IMR-90 (cell line): ENCODE results near the gene PRKACB. TPM values are rescaled to one million over a fixed set of nuclear protein-coding genes. Genes with fewer than 3 reads are reported as not detected.

ENCODE experiments used
- ATAC-seq: fragments of 200-7000 bp; cut with Tn5 transposase; 2 replicates; pipeline ENCODE4 v1.9.1; 2020; ENCODE audit warnings: low read depth, mild to moderate bottlenecking, moderate library complexity
- BruUV-seq: library from RNA; stranded (reverse); fragments of 400-500 nt; replicated peaks from 2 replicates; lab custom pipeline; 2021; lab: Mats Ljungman, UMichigan
- CTCF ChIA-PET: fragments of 300-600 bp; formaldehyde crosslinking; extraction: SDS; loops from one replicate; lab custom pipeline; 2021; ENCODE audit warnings: antibody characterized with exemption; lab: Yijun Ruan, JAX
- POLR2A ChIA-PET: fragments of 300-600 bp; sonication (Branson Sonifier 250); formaldehyde crosslinking; loops from one replicate; lab custom pipeline; 2022; ENCODE audit warnings: antibody characterized with exemption; ENCODE audit not compliant: unreplicated experiment; lab: Charles Lee
- DNase-seq: peaks from one replicate; pipeline ENCODE4 v3.0.0; 2013
- H2AFZ ChIP-seq: replicated peaks from 2 replicates; pipeline ENCODE3; 2013; ENCODE audit warnings: low read length, mild to moderate bottlenecking; ENCODE audit not compliant: poor library complexity
- H2AK5ac ChIP-seq: 2 replicates; pipeline ENCODE4 v1.6.1; 2013; ENCODE audit warnings: low read depth, low read length, inconsistent platforms
- H2AK9ac ChIP-seq: replicated peaks from 2 replicates; pipeline ENCODE3; 2013; ENCODE audit warnings: mild to moderate bottlenecking, low read depth, low read length, moderate library complexity; ENCODE audit not compliant: poor library complexity
- H2BK120ac ChIP-seq: 2 replicates; pipeline ENCODE4 v1.6.1; 2013; ENCODE audit warnings: low read depth, low read length, inconsistent platforms
- H2BK15ac ChIP-seq: 3 replicates; pipeline ENCODE4 v1.6.1; 2013; ENCODE audit warnings: low read depth, low read length, inconsistent platforms
- H2BK20ac ChIP-seq: 2 replicates; pipeline ENCODE4 v1.6.1; 2013; ENCODE audit warnings: low read depth, mild to moderate bottlenecking, inconsistent platforms, low read length, moderate library complexity
- H2BK5ac ChIP-seq: 2 replicates; pipeline ENCODE4 v1.6.1; 2013; ENCODE audit warnings: mild to moderate bottlenecking, low read depth, low read length, inconsistent platforms; ENCODE audit not compliant: poor library complexity, severe bottlenecking
- H3K14ac ChIP-seq: replicated peaks from 2 replicates; pipeline ENCODE4 v1.6.1; 2013; ENCODE audit warnings: low read depth, low read length, inconsistent platforms
- H3K18ac ChIP-seq: 2 replicates; pipeline ENCODE4 v1.6.1; 2013; ENCODE audit warnings: low read depth, low read length, control low read depth
- H3K23ac ChIP-seq: 2 replicates; pipeline ENCODE4 v1.6.1; 2013; ENCODE audit warnings: low read depth, low read length, inconsistent platforms
- H3K27ac ChIP-seq: 2 replicates; pipeline ENCODE4 v1.5.1; 2013; ENCODE audit warnings: mild to moderate bottlenecking, control low read depth, low read length; ENCODE audit not compliant: insufficient read depth
- H3K27me3 ChIP-seq: 2 replicates; pipeline ENCODE4 v1.6.1; 2013; ENCODE audit warnings: low read length; ENCODE audit not compliant: control insufficient read depth, insufficient read depth
- H3K36me3 ChIP-seq: 2 replicates; pipeline ENCODE4 v1.6.1; 2013; ENCODE audit warnings: low read length, mixed read lengths; ENCODE audit not compliant: control insufficient read depth, insufficient read depth
- H3K4ac ChIP-seq: 2 replicates; pipeline ENCODE4 v1.6.1; 2013; ENCODE audit warnings: low read depth, low read length, inconsistent platforms
- H3K4me1 ChIP-seq: 2 replicates; pipeline ENCODE4 v1.6.1; 2013; ENCODE audit warnings: low read length, mixed read lengths; ENCODE audit not compliant: control insufficient read depth, insufficient read depth
- H3K4me2 ChIP-seq: 2 replicates; pipeline ENCODE4 v1.6.1; 2013; ENCODE audit warnings: low read depth, mild to moderate bottlenecking, control low read depth, low read length, moderate library complexity
- H3K4me3 ChIP-seq: 2 replicates; pipeline ENCODE4 v1.5.1; 2013; ENCODE audit warnings: low read depth, mild to moderate bottlenecking, control low read depth, low read length, moderate library complexity; ENCODE audit not compliant: insufficient read depth
- H3K56ac ChIP-seq: 2 replicates; pipeline ENCODE4 v1.6.1; 2013; ENCODE audit warnings: low read length, inconsistent platforms; ENCODE audit not compliant: insufficient read depth; ENCODE audit errors: extremely low read depth
- H3K79me1 ChIP-seq, 2 experiments: 2 replicates each; pipeline ENCODE4 v1.6.1; 2013; ENCODE audit warnings: low read length in 2 of 2, inconsistent platforms in 1 of 2, low read depth in 1 of 2
- H3K9ac ChIP-seq: 2 replicates; pipeline ENCODE4 v1.6.1; 2013; ENCODE audit warnings: low read depth, low read length, control low read depth
- H3K9me1 ChIP-seq: 2 replicates; pipeline ENCODE4 v1.6.1; 2013; ENCODE audit warnings: low read length, inconsistent platforms; ENCODE audit not compliant: insufficient read depth
- H3K9me3 ChIP-seq: 2 replicates; pipeline ENCODE4 v1.6.1; 2013; ENCODE audit warnings: low read length; ENCODE audit not compliant: control insufficient read depth, insufficient read depth
- H4K20me1 ChIP-seq: 2 replicates; pipeline ENCODE4 v1.6.1; 2013; ENCODE audit warnings: low read length, inconsistent platforms; ENCODE audit not compliant: insufficient read depth
- H4K5ac ChIP-seq: 2 replicates; pipeline ENCODE4 v1.6.1; 2013; ENCODE audit warnings: mild to moderate bottlenecking, low read depth, low read length, control low read depth
- H4K8ac ChIP-seq, 2 experiments: 2 replicates each; pipeline ENCODE4 v1.6.1; 2013; ENCODE audit warnings: low read depth in 2 of 2, low read length in 2 of 2, control low read depth in 1 of 2, inconsistent platforms in 1 of 2
- H4K91ac ChIP-seq: 2 replicates; pipeline ENCODE4 v1.6.1; 2013; ENCODE audit warnings: low read depth, low read length, inconsistent platforms; ENCODE audit not compliant: insufficient read depth
- BHLHE40 ChIP-seq: fragments of 150-350 bp; IDR thresholded peaks from 2 replicates; pipeline ENCODE4 v1.6.1; 2016; ENCODE audit warnings: mild to moderate bottlenecking, low read depth, low read length
- CEBPB ChIP-seq: IDR thresholded peaks from 2 replicates; pipeline ENCODE4 v1.6.1; 2012; ENCODE audit warnings: low read depth, low read length, improper control_type of control experiment
- CHD1 ChIP-seq: IDR thresholded peaks from 2 replicates; pipeline ENCODE4 v1.6.1; 2012; ENCODE audit warnings: low read depth, low read length, improper control_type of control experiment
- ELK1 ChIP-seq: fragments of 150-350 bp; IDR thresholded peaks from 2 replicates; pipeline ENCODE4 v1.6.1; 2016; ENCODE audit warnings: low read depth, mild to moderate bottlenecking, low read length, moderate library complexity, borderline replicate concordance
- FOS ChIP-seq: fragments of 150-350 bp; IDR thresholded peaks from 2 replicates; pipeline ENCODE4 v1.6.1; 2016; ENCODE audit warnings: low read depth, low read length
- MAFK ChIP-seq: IDR thresholded peaks from 2 replicates; pipeline ENCODE4 v1.6.1; 2012; ENCODE audit warnings: low read depth, low read length, improper control_type of control experiment
- MAZ ChIP-seq: IDR thresholded peaks from 2 replicates; pipeline ENCODE4 v1.6.1; 2012; ENCODE audit warnings: low read depth, mild to moderate bottlenecking, low read length, improper control_type of control experiment, moderate library complexity, borderline replicate concordance
- MXI1 ChIP-seq: IDR thresholded peaks from 2 replicates; pipeline ENCODE4 v1.6.1; 2012; ENCODE audit warnings: low read depth, mild to moderate bottlenecking, low read length, moderate library complexity, borderline replicate concordance
- NFE2L2 ChIP-seq: fragments of 150-350 bp; IDR thresholded peaks from 2 replicates; pipeline ENCODE4 v1.6.1; 2016; ENCODE audit warnings: low read depth, mild to moderate bottlenecking, low read length
- POLR2A ChIP-seq: IDR thresholded peaks from 2 replicates; pipeline ENCODE4 v1.6.1; 2012; ENCODE audit warnings: mild to moderate bottlenecking, low read depth, low read length
- RAD21 ChIP-seq: IDR thresholded peaks from 2 replicates; pipeline ENCODE4 v1.6.1; 2012; ENCODE audit warnings: low read length, improper control_type of control experiment
- RCOR1 ChIP-seq: IDR thresholded peaks from 2 replicates; pipeline ENCODE4 v1.6.1; 2012; ENCODE audit warnings: mild to moderate bottlenecking, low read length, improper control_type of control experiment; ENCODE audit not compliant: insufficient replicate concordance
- RFX5 ChIP-seq: IDR thresholded peaks from 2 replicates; pipeline ENCODE4 v1.8.0; 2012; ENCODE audit warnings: low read depth, mild to moderate bottlenecking, low read length, moderate library complexity
- SMC3 ChIP-seq: fragments of 150-350 bp; IDR thresholded peaks from 2 replicates; pipeline ENCODE4 v1.6.1; 2016; ENCODE audit warnings: low read depth, mild to moderate bottlenecking, antibody characterized with exemption, low read length, moderate library complexity
- WGBS, 2 experiments: methylation state at CpG; one replicate each; pipeline versions ENCODE4 v1.1.5 to v1.1.7; 2013; ENCODE audit warnings: missing lambda C conversion rate in 2 of 2; ENCODE audit not compliant: insufficient read length in 1 of 2; ENCODE audit errors: extremely low coverage in 2 of 2; 5-methylcytosine and 5-hydroxymethylcytosine counted together
- dilution Hi-C: fragments of 300-500 bp; cut with HindIII; formaldehyde crosslinking; loops from one replicate; pipeline ENCODE4 v1.14.3; 2018; ENCODE audit warnings: low sequenced_read_pairs; ENCODE audit not compliant: unreplicated experiment
- in situ Hi-C: fragments of 300-500 bp; cut with MboI; formaldehyde crosslinking; loops from 3 replicates; pipeline ENCODE4 v1.14.3; 2019; ENCODE audit warnings: low sequenced_read_pairs, inconsistent platforms, mixed read lengths
- intact Hi-C: fragments of 100-400 bp; cut with micrococcal nuclease; formaldehyde crosslinking; loops from 2 replicates; pipeline ENCODE4 v1.10.0; 2022
- polyA plus RNA-seq, 3 experiments: library from polyadenylated mRNA; depleted of rRNA; stranded (reverse); fragments of >200 nt; gene quantifications; 2 replicates each; pipeline ENCODE4 v1.2.3, GENCODE V29; 2012; ENCODE audit warnings: low replicate concordance in 1 of 3
- total RNA-seq: library from RNA; depleted of rRNA; stranded (reverse); fragments of >200 nt; gene quantifications from 2 replicates; pipeline ENCODE4 v1.2.3, GENCODE V29; 2012
- TF ChIP-seq, protein P1 (sequence below): conservative IDR thresholded peaks from 2 replicates; pipeline ENCODE4 v1.5.1; 2012; ENCODE audit warnings: mild to moderate bottlenecking, low read depth, low read length, improper control_type of control experiment
- TF ChIP-seq, protein P2 (sequence below): fragments of 150-350 bp; IDR thresholded peaks from 2 replicates; pipeline ENCODE4 v1.6.1; 2017; ENCODE audit warnings: mild to moderate bottlenecking, antibody characterized with exemption, low read length, low read depth

PRKACB gene
- total and polyA plus RNA-seq, 2 of the 4 experiments (the other 2 are of a cell fraction): 8.2 to 8.3 TPM

GRCh38 chr1:84171481-84171880, 27.4 kb downstream of the PRKACB start:
- H4K20me1 ChIP-seq: no peaks in the 10 kb centered on the region
- in situ Hi-C loops: no loop called here
- H2AFZ ChIP-seq: no peak overlapping the region
- no peak for ATAC-seq
- H3K27me3 ChIP-seq: no peaks in the 10 kb centered on the region
- no peak overlapping the region for H3K27ac ChIP-seq
- no peak overlapping the region for H2BK15ac ChIP-seq
- DNase-seq: no peak
- H3K9me3 ChIP-seq: no peaks in the 10 kb centered on the region
- no peak overlapping the region for H3K4me3 ChIP-seq
- H3K4me2 ChIP-seq: no peak overlapping the region
- BruUV-seq: no TSS peak
- H2AK9ac ChIP-seq: no peak overlapping the region
- dilution Hi-C loops: no loop called here
- intact Hi-C loops: no loop called here
- H2BK120ac ChIP-seq: no peak overlapping the region
- ChIA-PET CTCF (no interaction called here), POLR2A (no interaction called here)
- H2BK5ac ChIP-seq: no peak overlapping the region
- H3K4ac ChIP-seq: no peak overlapping the region
- H3K56ac ChIP-seq: no peak overlapping the region
- H3K23ac ChIP-seq: no peak overlapping the region
- WGBS, 2 experiments: no CpG with 5 or more reads among the region's 2 CpGs
- H4K91ac ChIP-seq: no peak overlapping the region
- H3K9ac ChIP-seq: no peak overlapping the region
- H3K9me1 ChIP-seq: 0 out of 2 replicates have a peak, but pooled peaks cover 2% of the 10 kb centered on the region
- no peak overlapping the region for H2BK20ac ChIP-seq
- H3K36me3 ChIP-seq: no peaks in the 10 kb centered on the region
- TF ChIP-seq, protein P1, sequence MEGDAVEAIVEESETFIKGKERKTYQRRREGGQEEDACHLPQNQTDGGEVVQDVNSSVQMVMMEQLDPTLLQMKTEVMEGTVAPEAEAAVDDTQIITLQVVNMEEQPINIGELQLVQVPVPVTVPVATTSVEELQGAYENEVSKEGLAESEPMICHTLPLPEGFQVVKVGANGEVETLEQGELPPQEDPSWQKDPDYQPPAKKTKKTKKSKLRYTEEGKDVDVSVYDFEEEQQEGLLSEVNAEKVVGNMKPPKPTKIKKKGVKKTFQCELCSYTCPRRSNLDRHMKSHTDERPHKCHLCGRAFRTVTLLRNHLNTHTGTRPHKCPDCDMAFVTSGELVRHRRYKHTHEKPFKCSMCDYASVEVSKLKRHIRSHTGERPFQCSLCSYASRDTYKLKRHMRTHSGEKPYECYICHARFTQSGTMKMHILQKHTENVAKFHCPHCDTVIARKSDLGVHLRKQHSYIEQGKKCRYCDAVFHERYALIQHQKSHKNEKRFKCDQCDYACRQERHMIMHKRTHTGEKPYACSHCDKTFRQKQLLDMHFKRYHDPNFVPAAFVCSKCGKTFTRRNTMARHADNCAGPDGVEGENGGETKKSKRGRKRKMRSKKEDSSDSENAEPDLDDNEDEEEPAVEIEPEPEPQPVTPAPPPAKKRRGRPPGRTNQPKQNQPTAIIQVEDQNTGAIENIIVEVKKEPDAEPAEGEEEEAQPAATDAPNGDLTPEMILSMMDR: no peak
- no peak for TF ChIP-seq NFE2L2
- TF ChIP-seq MAFK: no peak
- no peak for TF ChIP-seq ELK1
- TF ChIP-seq FOS: no peak
- TF ChIP-seq POLR2A: no peak
- TF ChIP-seq CHD1: no peak
- TF ChIP-seq, protein P2, sequence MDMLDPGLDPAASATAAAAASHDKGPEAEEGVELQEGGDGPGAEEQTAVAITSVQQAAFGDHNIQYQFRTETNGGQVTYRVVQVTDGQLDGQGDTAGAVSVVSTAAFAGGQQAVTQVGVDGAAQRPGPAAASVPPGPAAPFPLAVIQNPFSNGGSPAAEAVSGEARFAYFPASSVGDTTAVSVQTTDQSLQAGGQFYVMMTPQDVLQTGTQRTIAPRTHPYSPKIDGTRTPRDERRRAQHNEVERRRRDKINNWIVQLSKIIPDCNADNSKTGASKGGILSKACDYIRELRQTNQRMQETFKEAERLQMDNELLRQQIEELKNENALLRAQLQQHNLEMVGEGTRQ: no peak
- no peak for TF ChIP-seq BHLHE40
- TF ChIP-seq MXI1: no peak
- no peak for TF ChIP-seq CEBPB
- no peak for TF ChIP-seq RCOR1
- no peak for TF ChIP-seq MAZ
- no peak for TF ChIP-seq RAD21
- TF ChIP-seq RFX5: no peak
- TF ChIP-seq SMC3: no peak
- H3K14ac ChIP-seq: no peak overlapping the region
- H3K79me1 ChIP-seq: 0 out of 4 replicates have a peak, but pooled peaks cover 0 to 5% of the 10 kb centered on the region in 2 experiments
- H3K18ac ChIP-seq: no peak overlapping the region
- H4K8ac ChIP-seq: no peak overlapping the region
- no peak overlapping the region for H2AK5ac ChIP-seq
- H4K5ac ChIP-seq: no peak overlapping the region
- peaks cover 3% of the 10 kb centered on the region; the same call in 1 of the 2 replicates for H3K4me1 ChIP-seq
